ENCODE results near the gene PLA2G4A.

Gene PLA2G4A

GRCh38 chr1:186945146-186945545, 116.4 kb downstream of the PLA2G4A start:
- DNase-seq (ENCODE audit: low spot score): no peak
- ChIA-PET CTCF (interaction anchor here (0.6 kb wide), 1 partner anchor 61 kb away, joined by 3 read pairs; no protein-coding TSS in a partner anchor), POLR2A (ENCODE audit: low non-redundant PET) (no interaction called here)
- TF ChIP-seq CTCF (conservative IDR thresholded peaks at IDR 0.05; ENCODE audit: low read depth): no peak
- H3K27ac ChIP-seq: no peak overlapping the region

- H3K27ac ChIP-seq: no peak overlapping the region
- DNase-seq (ENCODE audit: low spot score): no peak
- TF ChIP-seq CTCF (conservative IDR thresholded peaks at IDR 0.05; ENCODE audit: low read depth): no peak
- ChIA-PET CTCF (no interaction called here), POLR2A (ENCODE audit: low non-redundant PET) (no interaction called here)
These were observed 119.8 kb downstream of the PLA2G4A start for GRCh38 chr1:186948535-186948934.

- POLR2A ChIA-PET (ENCODE audit: low non-redundant PET): no interaction called here
These were observed 120.4 kb downstream of the PLA2G4A start for GRCh38 chr1:186949173-186949572.

GRCh38 chr1:186950547-186950946, 121.8 kb downstream of the PLA2G4A start:
- CTCF ChIA-PET: interaction anchor here (0.6 to 0.7 kb wide), 2 partner anchors 11 to 314 kb away, joined by 3 to 7 read pairs; no protein-coding TSS in a partner anchor
- POLR2A ChIA-PET (ENCODE audit: low non-redundant PET): no interaction called here
- H3K27ac ChIP-seq: no peak overlapping the region
- no peak for TF ChIP-seq CTCF (conservative IDR thresholded peaks at IDR 0.05; ENCODE audit: low read depth)
- DNase-seq (ENCODE audit: low spot score): peak; percentile 61

More at GRCh38 chr1:186949173-186949572, 120.4 kb downstream of the PLA2G4A start:
- CTCF ChIA-PET: no interaction called here
- no peak for DNase-seq (ENCODE audit: low spot score)
- no peak for TF ChIP-seq CTCF (conservative IDR thresholded peaks at IDR 0.05; ENCODE audit: low read depth)
- no peak overlapping the region for H3K27ac ChIP-seq

GRCh38 chr1:186953876-186954275, 125.1 kb downstream of the PLA2G4A start:
- POLR2A ChIA-PET (ENCODE audit: low non-redundant PET): no interaction called here
- TF ChIP-seq CTCF (conservative IDR thresholded peaks at IDR 0.05; ENCODE audit: low read depth): no peak
- DNase-seq (ENCODE audit: low spot score): no peak
- CTCF ChIA-PET: no interaction called here
- no peak overlapping the region for H3K27ac ChIP-seq

GRCh38 chr1:186957314-186957713, 128.6 kb downstream of the PLA2G4A start:
- TF ChIP-seq CTCF (conservative IDR thresholded peaks at IDR 0.05; ENCODE audit: low read depth): no peak
- ChIA-PET CTCF (no interaction called here), POLR2A (ENCODE audit: low non-redundant PET) (no interaction called here)
- no peak overlapping the region for H3K27ac ChIP-seq
- no peak for DNase-seq (ENCODE audit: low spot score)

GRCh38 chr1:186958520-186958919, 129.8 kb downstream of the PLA2G4A start:
- CTCF ChIA-PET: no interaction called here
- TF ChIP-seq CTCF (conservative IDR thresholded peaks at IDR 0.05; ENCODE audit: low read depth): no peak
- no peak overlapping the region for H3K27ac ChIP-seq
- DNase-seq (ENCODE audit: low spot score): peak; percentile 16
- POLR2A ChIA-PET (ENCODE audit: low non-redundant PET): no interaction called here
